Measurements from ENCODE around the gene IL10RB.
"Not testable (repeated sequence)": the region's sequence is repeated elsewhere in the genome, so short reads cannot be mapped to it uniquely, and the experiment has no call there.

IL10RB gene

GRCh38 chr21:33302055-33302454 is 35.9 kb downstream of the IL10RB start:
- no peak for DNase-seq (ENCODE audit: low read depth)

- DNase-seq (ENCODE audit: low read depth) = no peak
These were observed 36.6 kb downstream of the IL10RB start for GRCh38 chr21:33302796-33303195.

- DNase-seq (ENCODE audit: low read depth) = no peak
These were observed 39.1 kb downstream of the IL10RB start for GRCh38 chr21:33305344-33305671.

- DNase-seq (ENCODE audit: low read depth) = no peak
These were observed 39.8 kb downstream of the IL10RB start for GRCh38 chr21:33305938-33306337.

- DNase-seq (ENCODE audit: low read depth) = no peak
These were observed 42.7 kb downstream of the IL10RB start for GRCh38 chr21:33308586-33309490.

GRCh38 chr21:33309778-33310177 is 43.6 kb downstream of the IL10RB start:
- DNase-seq (ENCODE audit: low read depth) = no peak

GRCh38 chr21:33312121-33312520 is 46.0 kb downstream of the IL10RB start:
- DNase-seq (ENCODE audit: low read depth) = no peak

- DNase-seq (ENCODE audit: low read depth) = no peak
These were observed 47.0 kb downstream of the IL10RB start for GRCh38 chr21:33313183-33313582.

- DNase-seq (ENCODE audit: low read depth) = no peak
These were observed 47.4 kb downstream of the IL10RB start for GRCh38 chr21:33313611-33314010.

- DNase-seq (ENCODE audit: low read depth) = no peak
These were observed 47.9 kb downstream of the IL10RB start for GRCh38 chr21:33314111-33314510.

- DNase-seq (ENCODE audit: low read depth) = no peak
These were observed 50.0 kb downstream of the IL10RB start for GRCh38 chr21:33315946-33316710.

- DNase-seq (ENCODE audit: low read depth) = no peak
These were observed 51.0 kb downstream of the IL10RB start for GRCh38 chr21:33317145-33317544.

GRCh38 chr21:33317786-33318486 is 51.8 kb downstream of the IL10RB start:
- no peak for DNase-seq (ENCODE audit: low read depth)

- DNase-seq (ENCODE audit: low read depth) = not testable (repeated sequence)
These were observed 54.8 kb downstream of the IL10RB start for GRCh38 chr21:33321005-33321404.

- not testable (repeated sequence) for DNase-seq (ENCODE audit: low read depth)
These were observed 57.4 kb downstream of the IL10RB start for GRCh38 chr21:33323610-33324009.

GRCh38 chr21:33324291-33325221 is 58.4 kb downstream of the IL10RB start, which contains the start of gene IFNAR1:
IFNAR1 (plus strand) TSS chr21:33324970; CDS start chr21:33325056, 86 bp downstream.
- DNase-seq (ENCODE audit: low read depth) = peak; percentile 95

- peak; percentile 67 for DNase-seq (ENCODE audit: low read depth)
These were observed 59.3 kb downstream of the IL10RB start for GRCh38 chr21:33325222-33326067.

GRCh38 chr21:33327326-33327725 is 61.2 kb downstream of the IL10RB start:
- no peak for DNase-seq (ENCODE audit: low read depth)

- DNase-seq (ENCODE audit: low read depth) = no peak
These were observed 61.7 kb downstream of the IL10RB start for GRCh38 chr21:33327792-33328433.

GRCh38 chr21:33330726-33331125 is 64.6 kb downstream of the IL10RB start:
- DNase-seq (ENCODE audit: low read depth) = no peak

Measured in stromal cell of bone marrow (primary cell).